Endothelial cell of umbilical vein (primary cell): Measurements from ENCODE around the gene ATF5. TPM values are rescaled to one million over a fixed set of nuclear protein-coding genes. Genes with fewer than 3 reads are reported as not detected.

ENCODE experiments used
- BruUV-seq: library from RNA; stranded (reverse); fragments of 400-500 nt; replicated peaks from 2 replicates; lab custom pipeline; 2021; lab: Mats Ljungman, UMichigan
- CTCF ChIA-PET: fragments of 300-600, 350-600 bp; sonication (Branson Sonifier 250); formaldehyde crosslinking; loops from one replicate; lab custom pipeline; 2021; ENCODE audit warnings: antibody characterized with exemption, inconsistent platforms; lab: Charles Lee
- POLR2A ChIA-PET: fragments of 300-600, 350-600 bp; sonication (Branson Sonifier 250); formaldehyde crosslinking; loops from one replicate; lab custom pipeline; 2021; ENCODE audit warnings: antibody characterized with exemption, inconsistent platforms; lab: Charles Lee
- DNase-seq: peaks from one replicate; pipeline ENCODE4 v3.0.0-alpha.2; 2011; ENCODE audit warnings: low read depth, low spot score
- FAIRE-seq: peaks from 2 replicates; lab custom pipeline; 2011; peaks lifted over from hg19 to GRCh38; lab: Jason Lieb, UNC
- H2AFZ ChIP-seq: 2 replicates; pipeline ENCODE4 v1.6.0; 2012; ENCODE audit warnings: low read depth, low read length, control low read depth, inconsistent platforms
- H3K27ac ChIP-seq: 2 replicates; pipeline ENCODE4 v1.5.1; 2011; ENCODE audit warnings: low read depth, mild to moderate bottlenecking, control low read depth, low read length, moderate library complexity; ENCODE audit not compliant: insufficient read depth
- H3K27me3 ChIP-seq, 2 experiments: 2 replicates each; pipeline versions ENCODE4 v1.6.0 to v1.6.1; 2011; ENCODE audit warnings: low read length in 2 of 2, mixed read lengths in 1 of 2; ENCODE audit not compliant: control insufficient read depth in 2 of 2, insufficient read depth in 2 of 2
- H3K36me3 ChIP-seq, 2 experiments: 2 replicates in 1 of 2; 3 replicates in 1 of 2; pipeline ENCODE4 v1.5.1; 2011; ENCODE audit warnings: low read length in 2 of 2, mild to moderate bottlenecking in 1 of 2, moderate library complexity in 1 of 2; ENCODE audit not compliant: control insufficient read depth in 2 of 2, insufficient read depth in 2 of 2; ENCODE audit errors: extremely low read depth in 1 of 2
- H3K4me1 ChIP-seq: 3 replicates; pipeline ENCODE4 v1.5.1; 2011; ENCODE audit warnings: mild to moderate bottlenecking, low read length; ENCODE audit not compliant: control insufficient read depth, insufficient read depth; ENCODE audit errors: extremely low read depth
- H3K4me2 ChIP-seq: 2 replicates; pipeline ENCODE4 v1.6.1; 2011; ENCODE audit warnings: low read length, control low read depth, mixed read lengths; ENCODE audit not compliant: insufficient read depth
- H3K4me3 ChIP-seq, 3 experiments: fragments of 200-600 bp in 1 of 3; sonication (generic), shearing (Covaris generic) in 1 of 3; replicated peaks in 1 of 3; 2 replicates each; pipeline ENCODE4 v1.5.1; 2011 to 2016; ENCODE audit warnings: control low read depth in 3 of 3, low read length in 3 of 3, mild to moderate bottlenecking in 2 of 3, inconsistent platforms in 1 of 3, low read depth in 1 of 3, moderate library complexity in 1 of 3; ENCODE audit not compliant: insufficient read depth in 1 of 3
- H3K79me2 ChIP-seq: 2 replicates; pipeline ENCODE4 v1.6.0; 2012; ENCODE audit warnings: low read length, inconsistent platforms; ENCODE audit not compliant: control insufficient read depth, insufficient read depth
- H3K9ac ChIP-seq: replicated peaks from 2 replicates; pipeline ENCODE3; 2011; ENCODE audit warnings: low read length, control low read depth; ENCODE audit not compliant: insufficient read depth; ENCODE audit errors: extremely low read depth
- H3K9me1 ChIP-seq: replicated peaks from 3 replicates; pipeline ENCODE4 v1.6.0; 2011; ENCODE audit warnings: mild to moderate bottlenecking, low read length; ENCODE audit not compliant: control insufficient read depth, insufficient read depth; ENCODE audit errors: extremely low read depth
- H3K9me3 ChIP-seq: replicated peaks from 2 replicates; pipeline ENCODE4 v1.5.1; 2012; ENCODE audit warnings: low read length, inconsistent platforms; ENCODE audit not compliant: control insufficient read depth, insufficient read depth
- H4K20me1 ChIP-seq: replicated peaks from 2 replicates; pipeline ENCODE3; 2011; ENCODE audit warnings: mild to moderate bottlenecking, low read length; ENCODE audit not compliant: control insufficient read depth, insufficient read depth; ENCODE audit errors: extremely low read depth
- CTCF ChIP-seq, 2 donors: IDR thresholded peaks; 1 replicate in 1 of 2; 2 replicates in 1 of 2; pipeline ENCODE4 v1.5.1; 2011; ENCODE audit warnings: low read length in 2 of 2, mild to moderate bottlenecking in 2 of 2, moderate library complexity in 2 of 2, control low read depth in 1 of 2, inconsistent platforms in 1 of 2, low read depth in 1 of 2; ENCODE audit not compliant: insufficient read depth in 1 of 2; ENCODE audit errors: extremely low read depth in 1 of 2
- FOS ChIP-seq: IDR thresholded peaks from 2 replicates; pipeline ENCODE4 v1.6.1; 2011; ENCODE audit warnings: mild to moderate bottlenecking, low read length, moderate library complexity, borderline replicate concordance; ENCODE audit not compliant: insufficient read depth
- GATA2 ChIP-seq: IDR thresholded peaks from 2 replicates; pipeline ENCODE4 v1.7.0; 2011; ENCODE audit warnings: low read depth, mild to moderate bottlenecking, moderate library complexity, mixed read lengths, low read length; ENCODE audit not compliant: insufficient read length, insufficient read depth
- JUN ChIP-seq: IDR thresholded peaks from 2 replicates; pipeline ENCODE4 v1.6.1; 2011; ENCODE audit warnings: borderline replicate concordance, low read depth; ENCODE audit not compliant: insufficient read length, insufficient read depth
- POLR2AphosphoS5 ChIP-seq: IDR thresholded peaks from 2 replicates; pipeline ENCODE4 v1.6.1; 2012; ENCODE audit warnings: low read depth, mild to moderate bottlenecking, control low read depth, low read length, moderate library complexity; ENCODE audit not compliant: insufficient read depth
- dilution Hi-C: fragments of 300-500 bp; cut with MboI; formaldehyde crosslinking; loops from one replicate; pipeline ENCODE4 v1.15.0; 2019; ENCODE audit warnings: low sequenced_read_pairs; ENCODE audit not compliant: extremely low pct_ligation_motif_present
- intact Hi-C: fragments of 100-400 bp; cut with micrococcal nuclease; formaldehyde crosslinking; loops from one replicate; pipeline ENCODE4 v1.10.0; 2022
- polyA plus RNA-seq, 4 experiments: library from polyadenylated mRNA; depleted of rRNA in 3 of 4; stranded (reverse) in 3 of 4; unstranded in 1 of 4; fragments of >200 nt; gene quantifications; 2 replicates each; pipeline versions ENCODE4 v1.2.1 to v1.2.3, GENCODE V29; 2011 to 2012; ENCODE audit warnings: missing spikeins in 1 of 4
- total RNA-seq: library from RNA; stranded (reverse); gene quantifications from 2 replicates; pipeline ENCODE4 v1.2.3, GENCODE V29; 2021

Gene ATF5
- total and polyA plus RNA-seq, 2 donors (not counting 3 experiments of a cell fraction or from before 2014, with no cell fraction given): 23.2 to 46.0 TPM

- H2AFZ ChIP-seq: no peak overlapping the region
- H3K9me3 ChIP-seq: no peaks in the 10 kb centered on the region
- no peak overlapping the region for H3K9ac ChIP-seq
- peaks cover 5% of the 10 kb centered on the region for H3K4me1 ChIP-seq
- DNase-seq (no peak), FAIRE-seq (no peak)
- H3K4me2 ChIP-seq: no peak overlapping the region
- H3K4me3 ChIP-seq: no peak overlapping the region
- intact Hi-C loops: no loop called here
- no peak for TF ChIP-seq GATA2
- TF ChIP-seq CTCF (IDR thresholded peaks at IDR 0.05; ENCODE audit: extremely low read depth in 1 of 2, insufficient read depth in 1 of 2, low read depth in 1 of 2, low read length in 2 of 2): no peak
- TF ChIP-seq JUN: no peak
- TF ChIP-seq POLR2AphosphoS5: no peak
- TF ChIP-seq FOS: no peak
- BruUV-seq: no TSS peak
- H3K36me3 ChIP-seq: no peaks in the 10 kb centered on the region
- H3K79me2 ChIP-seq: no peaks in the 10 kb centered on the region
- ChIA-PET CTCF (interaction anchor here (2.3 kb wide), 1 partner anchor 13 kb away, joined by 5 read pairs; no protein-coding TSS in a partner anchor), POLR2A (no interaction called here)
- no peaks in the 10 kb centered on the region for H3K9me1 ChIP-seq
- no peaks in the 10 kb centered on the region for H4K20me1 ChIP-seq
- dilution Hi-C loops: no loop called here
- peaks cover 9 to 16% of the 10 kb centered on the region in 2 experiments for H3K27me3 ChIP-seq
- H3K27ac ChIP-seq: no peak overlapping the region
These were observed 22.0 kb downstream of the ATF5 start for GRCh38 chr19:49950956-49951526.
